PFSK-1 (cell line): ENCODE measurements around the gene CD83.

ENCODE experiments used
- FOXP2 ChIP-seq: optimal IDR thresholded peaks from 2 replicates; pipeline ENCODE3; 2011; ENCODE audit warnings: borderline replicate concordance, control low read depth, inconsistent platforms; ENCODE audit not compliant: insufficient read depth; ENCODE audit errors: extremely low read length, extremely low read depth
- POLR2AphosphoS5 ChIP-seq: IDR thresholded peaks from 2 replicates; pipeline ENCODE4 v1.6.1; 2012; ENCODE audit warnings: low read depth, mild to moderate bottlenecking, control low read depth, low read length, moderate library complexity
- SIN3A ChIP-seq: IDR thresholded peaks from 2 replicates; pipeline ENCODE4 v1.6.1; 2012; ENCODE audit warnings: mild to moderate bottlenecking, low read length, moderate library complexity, borderline replicate concordance; ENCODE audit not compliant: insufficient read depth
- TAF1 ChIP-seq: IDR thresholded peaks from 2 replicates; pipeline ENCODE4 v1.6.1; 2012; ENCODE audit warnings: low read length, control low read depth, borderline replicate concordance; ENCODE audit not compliant: insufficient read depth
- TF ChIP-seq, protein P1 (sequence below), 2 experiments: IDR thresholded peaks; 2 replicates each; pipeline versions ENCODE4 v1.6.1 to v1.8.0; 2011 to 2012; ENCODE audit warnings: low read depth in 2 of 2, low read length in 2 of 2, control low read depth in 1 of 2, inconsistent platforms in 1 of 2, mild to moderate bottlenecking in 1 of 2, moderate library complexity in 1 of 2; ENCODE audit not compliant: insufficient read depth in 1 of 2

CD83 gene

DNA sequence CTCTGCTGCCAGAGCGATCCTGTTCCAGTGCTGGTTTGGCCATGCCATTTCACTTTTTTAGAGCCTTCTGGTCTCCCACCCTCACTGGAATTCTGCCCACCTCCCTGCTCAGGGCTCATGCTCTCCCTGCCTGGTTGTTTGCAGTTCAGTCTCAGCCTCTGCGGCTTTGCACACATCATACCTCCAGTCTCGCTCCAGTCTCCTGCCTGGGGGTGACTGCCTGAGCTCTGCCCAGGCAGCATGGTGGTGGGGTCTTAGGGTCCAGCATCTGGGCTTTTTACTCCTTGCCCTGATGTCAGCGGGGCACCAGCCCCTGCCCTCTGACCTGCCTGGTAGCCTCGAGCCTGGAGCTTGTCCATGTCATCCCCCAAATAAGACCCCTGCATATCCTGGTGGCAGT, 30.9 kb downstream of the CD83 start:
- TF ChIP-seq POLR2AphosphoS5: no peak
- TF ChIP-seq FOXP2: no peak
- no peak for TF ChIP-seq TAF1
- no peak for TF ChIP-seq SIN3A
- TF ChIP-seq, protein P1, sequence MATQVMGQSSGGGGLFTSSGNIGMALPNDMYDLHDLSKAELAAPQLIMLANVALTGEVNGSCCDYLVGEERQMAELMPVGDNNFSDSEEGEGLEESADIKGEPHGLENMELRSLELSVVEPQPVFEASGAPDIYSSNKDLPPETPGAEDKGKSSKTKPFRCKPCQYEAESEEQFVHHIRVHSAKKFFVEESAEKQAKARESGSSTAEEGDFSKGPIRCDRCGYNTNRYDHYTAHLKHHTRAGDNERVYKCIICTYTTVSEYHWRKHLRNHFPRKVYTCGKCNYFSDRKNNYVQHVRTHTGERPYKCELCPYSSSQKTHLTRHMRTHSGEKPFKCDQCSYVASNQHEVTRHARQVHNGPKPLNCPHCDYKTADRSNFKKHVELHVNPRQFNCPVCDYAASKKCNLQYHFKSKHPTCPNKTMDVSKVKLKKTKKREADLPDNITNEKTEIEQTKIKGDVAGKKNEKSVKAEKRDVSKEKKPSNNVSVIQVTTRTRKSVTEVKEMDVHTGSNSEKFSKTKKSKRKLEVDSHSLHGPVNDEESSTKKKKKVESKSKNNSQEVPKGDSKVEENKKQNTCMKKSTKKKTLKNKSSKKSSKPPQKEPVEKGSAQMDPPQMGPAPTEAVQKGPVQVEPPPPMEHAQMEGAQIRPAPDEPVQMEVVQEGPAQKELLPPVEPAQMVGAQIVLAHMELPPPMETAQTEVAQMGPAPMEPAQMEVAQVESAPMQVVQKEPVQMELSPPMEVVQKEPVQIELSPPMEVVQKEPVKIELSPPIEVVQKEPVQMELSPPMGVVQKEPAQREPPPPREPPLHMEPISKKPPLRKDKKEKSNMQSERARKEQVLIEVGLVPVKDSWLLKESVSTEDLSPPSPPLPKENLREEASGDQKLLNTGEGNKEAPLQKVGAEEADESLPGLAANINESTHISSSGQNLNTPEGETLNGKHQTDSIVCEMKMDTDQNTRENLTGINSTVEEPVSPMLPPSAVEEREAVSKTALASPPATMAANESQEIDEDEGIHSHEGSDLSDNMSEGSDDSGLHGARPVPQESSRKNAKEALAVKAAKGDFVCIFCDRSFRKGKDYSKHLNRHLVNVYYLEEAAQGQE (IDR thresholded peaks at IDR 0.05; ENCODE audit: insufficient read depth in 1 of 2, low read depth in 2 of 2, low read length in 2 of 2): no peak

DNA sequence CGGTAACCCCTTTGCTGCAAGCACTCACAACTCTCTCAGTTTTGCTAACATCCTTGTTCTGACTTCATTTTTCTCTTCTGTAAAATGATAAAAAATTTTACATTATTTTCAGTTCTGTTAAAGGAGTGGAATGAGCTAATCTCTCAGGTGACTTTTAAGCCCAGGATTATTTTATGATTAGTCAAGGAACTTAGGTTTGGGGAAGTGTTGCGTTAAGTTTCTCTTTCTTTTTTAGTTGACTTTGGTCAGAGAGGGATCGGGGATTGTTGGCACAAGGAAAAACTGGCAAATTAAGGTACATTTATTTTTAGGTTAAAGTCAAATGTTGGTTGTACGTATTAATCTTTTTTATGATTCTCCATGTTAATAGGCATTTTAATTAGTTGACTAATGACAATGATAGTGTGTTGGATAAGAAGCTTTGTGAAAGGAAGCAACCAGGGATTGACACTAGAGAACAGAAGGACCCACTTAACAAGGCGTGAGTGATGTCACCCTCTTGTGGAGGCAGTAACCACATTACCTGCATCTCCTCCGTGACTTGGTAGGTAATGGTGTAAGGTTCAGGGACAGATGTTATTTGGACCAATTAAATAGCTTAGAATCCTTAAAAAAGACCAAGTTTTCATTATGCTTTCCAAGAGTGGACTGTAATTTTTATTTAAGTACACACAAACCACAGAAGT, 31.6 kb downstream of the CD83 start:
- TF ChIP-seq FOXP2 (no peak), TAF1 (no peak), POLR2AphosphoS5 (no peak), SIN3A (no peak)
- TF ChIP-seq, protein P1 (IDR thresholded peaks at IDR 0.05; ENCODE audit: insufficient read depth in 1 of 2, low read depth in 2 of 2, low read length in 2 of 2): no peak

DNA sequence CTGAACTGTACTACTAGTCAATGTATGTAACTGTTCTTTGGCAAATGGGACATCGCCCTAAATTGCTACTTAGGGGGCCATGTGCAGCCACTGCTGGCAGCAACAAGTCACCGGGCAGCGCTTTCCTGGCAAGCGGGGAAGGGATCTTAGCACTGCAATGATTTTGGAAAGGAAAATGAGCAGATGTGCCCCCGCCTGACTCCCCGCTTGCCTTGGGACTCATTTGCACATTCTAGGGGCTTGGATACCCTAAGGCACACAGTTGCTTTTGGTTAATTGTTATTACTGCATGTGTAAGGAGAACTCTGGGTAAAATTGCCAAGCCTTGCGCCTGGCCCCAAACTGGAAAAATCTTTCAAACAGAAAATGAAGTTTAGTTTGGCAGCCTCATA, 32.2 kb downstream of the CD83 start:
- no peak for TF ChIP-seq POLR2AphosphoS5
- TF ChIP-seq SIN3A: no peak
- TF ChIP-seq TAF1: no peak
- TF ChIP-seq, protein P1 (IDR thresholded peaks at IDR 0.05; ENCODE audit: insufficient read depth in 1 of 2, low read depth in 2 of 2, low read length in 2 of 2): no peak
- no peak for TF ChIP-seq FOXP2

DNA sequence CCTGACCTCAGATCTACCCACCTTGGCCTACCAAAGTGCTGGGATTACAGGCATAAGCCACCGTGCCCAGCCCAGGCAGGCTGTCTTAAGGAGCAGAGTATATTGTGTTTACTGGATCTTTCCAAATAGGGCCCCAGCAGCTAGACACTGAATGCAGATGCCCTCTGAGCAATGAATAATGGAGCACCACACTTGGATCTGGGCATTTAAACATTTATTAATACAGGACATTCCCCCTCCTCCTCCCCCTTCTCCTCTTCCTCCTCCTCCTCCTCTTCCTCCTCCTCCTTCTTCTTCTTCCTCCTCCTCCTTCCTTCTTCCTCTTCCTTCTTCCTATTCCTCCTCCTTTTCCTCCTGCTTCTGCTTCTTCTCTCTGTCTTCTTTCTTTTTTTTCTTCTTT, 34.2 kb downstream of the CD83 start:
- no peak for TF ChIP-seq TAF1

DNA sequence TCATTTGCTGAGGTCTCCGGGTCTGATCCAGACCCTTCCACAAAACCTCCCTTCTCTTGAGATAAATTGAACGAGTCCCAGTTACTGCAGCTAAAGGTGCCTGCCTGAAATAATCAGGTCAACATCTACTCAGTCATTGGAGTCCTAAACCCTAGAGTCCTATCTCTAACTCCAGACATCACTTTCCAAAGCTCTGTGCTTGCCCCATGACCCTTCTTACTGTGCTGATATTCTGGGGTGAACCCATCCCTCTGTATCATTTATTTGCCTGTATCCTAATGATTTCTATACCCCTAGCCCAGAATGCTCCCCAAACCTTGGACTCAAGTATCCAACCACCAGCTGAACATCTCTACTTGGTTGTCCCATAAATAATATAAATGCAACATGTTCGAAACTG, 35.7 kb downstream of the CD83 start:
- no peak for TF ChIP-seq TAF1

DNA sequence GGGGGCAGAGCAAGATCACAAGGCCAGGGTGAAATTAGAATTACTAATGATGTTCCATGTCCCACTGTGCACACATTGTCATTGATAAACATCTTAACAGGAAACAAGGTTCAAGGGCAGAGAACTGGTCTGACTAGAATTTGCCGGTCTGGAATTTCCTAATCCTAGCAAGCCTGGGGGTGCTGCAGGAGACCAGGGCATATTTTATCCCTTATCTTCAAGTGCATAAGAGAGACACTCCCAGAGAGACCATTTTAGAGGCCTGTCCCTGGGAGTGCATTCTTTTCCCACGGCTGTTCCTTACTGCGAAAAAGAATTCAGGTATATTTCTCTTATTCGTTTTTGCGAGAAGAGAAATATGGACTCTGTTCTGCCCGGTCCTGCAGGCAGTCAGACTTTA, 41.5 kb downstream of the CD83 start:
- TF ChIP-seq FOXP2 (no peak), TAF1 (no peak), SIN3A (no peak), POLR2AphosphoS5 (no peak)
- TF ChIP-seq, protein P1 (IDR thresholded peaks at IDR 0.05; ENCODE audit: insufficient read depth in 1 of 2, low read depth in 2 of 2, low read length in 2 of 2): no peak
